Stimulated activated CD4-positive, alpha-beta T cell treated with anti-CD3 and anti-CD28 coated beads, Interleukin-2, amount 100 ng/mL, for 48 hours (primary cell): ENCODE measurements around the gene ITPK1.
"Not testable (repeated sequence)": the region's sequence is repeated elsewhere in the genome, so short reads cannot be mapped to it uniquely, and the experiment has no call there.

Source experiments
- DNase-seq, 2 donors: peaks; one replicate each; pipeline ENCODE4 v3.0.0-alpha.2; 2020

Gene ITPK1

DNA sequence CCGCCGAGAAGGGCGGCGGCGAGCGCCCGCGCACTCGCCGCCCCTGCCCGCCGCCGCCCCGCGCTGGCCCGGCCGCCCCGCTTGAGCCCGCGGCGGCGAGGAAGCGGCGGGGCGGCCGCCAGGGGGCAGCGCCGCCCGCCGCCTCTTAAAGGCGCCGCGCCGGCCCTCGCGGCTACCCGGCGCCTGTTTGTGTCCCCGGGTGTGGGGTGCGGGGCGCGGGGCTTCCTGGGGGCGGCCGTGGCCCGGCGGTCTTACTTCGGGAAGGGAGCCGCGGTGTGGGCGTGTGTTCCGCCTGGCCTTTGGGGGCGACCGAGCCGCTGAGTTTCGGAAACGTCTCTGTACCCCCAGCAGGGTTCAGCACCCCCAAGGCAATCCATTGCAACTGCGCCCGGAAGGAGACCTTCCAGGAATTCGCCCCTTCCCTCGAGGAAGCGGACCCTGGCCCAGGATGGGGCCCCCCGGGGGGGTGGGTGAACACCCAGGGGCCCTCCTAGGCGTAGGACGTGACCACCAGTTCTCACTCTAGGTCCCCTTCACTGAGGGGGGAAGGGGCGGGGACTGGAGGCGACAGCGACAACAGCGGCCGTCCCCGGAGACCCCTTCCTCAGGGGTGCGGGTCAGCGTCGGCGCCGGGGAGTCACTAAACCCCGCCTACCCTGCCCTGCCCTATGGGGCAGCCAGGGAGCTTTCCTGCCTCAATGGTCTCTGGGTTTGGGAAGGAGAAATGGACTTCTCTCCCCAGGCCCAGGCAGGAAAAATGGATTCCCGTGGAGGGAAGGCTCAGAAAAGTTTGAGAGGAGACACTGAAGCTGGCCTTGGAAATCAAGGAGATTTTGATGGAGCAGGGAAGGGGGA lies at the start of gene ITPK1:
ITPK1 (minus strand) TSS at position 105 of the 855 bp plus-strand sequence. CDS start 762 bp downstream, outside the sequence.
- DNase-seq = peak; percentile 28 to 56

DNA sequence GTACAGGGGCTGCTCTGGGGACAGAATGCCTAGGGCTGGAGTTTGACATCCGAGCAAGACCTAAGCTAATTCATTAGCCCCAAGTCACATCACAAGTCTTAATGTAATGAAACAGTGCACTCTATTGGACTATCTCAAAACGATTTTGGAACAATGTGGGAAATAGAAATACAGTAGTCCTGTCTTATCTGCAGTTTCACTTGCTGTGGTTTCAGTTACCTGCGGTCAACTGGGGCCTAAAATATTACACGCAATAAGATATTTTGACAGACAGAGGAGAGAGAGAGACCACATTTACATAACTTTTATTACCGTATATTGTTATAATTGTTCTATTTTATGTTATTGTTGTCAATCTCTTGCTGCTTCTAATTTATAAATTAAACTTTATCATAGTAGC lies 47.8 kb upstream of the ITPK1 start:
- no peak for DNase-seq

- no peak for DNase-seq
Observed at GRCh38 chr14:93161411-93161940, 45.8 kb upstream of the ITPK1 start.

DNA sequence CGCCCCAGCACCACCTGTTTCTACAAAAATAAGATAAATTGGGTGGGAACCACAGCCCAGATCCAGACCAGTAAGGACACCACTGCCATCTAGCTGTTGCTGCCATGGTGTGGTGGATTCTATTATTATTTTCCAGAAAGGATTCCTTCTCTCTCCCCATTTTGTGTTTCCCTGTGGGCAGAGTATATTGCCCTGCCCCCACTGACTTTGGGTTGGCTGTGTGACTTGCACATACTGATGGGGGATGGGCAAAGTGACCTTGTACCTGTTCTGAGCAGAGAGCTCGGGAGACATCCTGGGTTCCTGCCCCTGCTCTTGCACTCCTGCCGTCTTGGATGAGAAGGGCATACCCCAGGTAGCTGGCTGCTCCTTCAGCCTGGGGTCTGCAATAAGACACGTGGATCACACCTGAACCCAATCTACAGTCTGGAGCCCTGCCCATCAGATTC lies 44.7 kb upstream of the ITPK1 start:
- no peak for DNase-seq

- DNase-seq = not testable (repeated sequence)
Observed at GRCh38 chr14:93159625-93160352, 44.1 kb upstream of the ITPK1 start.

DNA sequence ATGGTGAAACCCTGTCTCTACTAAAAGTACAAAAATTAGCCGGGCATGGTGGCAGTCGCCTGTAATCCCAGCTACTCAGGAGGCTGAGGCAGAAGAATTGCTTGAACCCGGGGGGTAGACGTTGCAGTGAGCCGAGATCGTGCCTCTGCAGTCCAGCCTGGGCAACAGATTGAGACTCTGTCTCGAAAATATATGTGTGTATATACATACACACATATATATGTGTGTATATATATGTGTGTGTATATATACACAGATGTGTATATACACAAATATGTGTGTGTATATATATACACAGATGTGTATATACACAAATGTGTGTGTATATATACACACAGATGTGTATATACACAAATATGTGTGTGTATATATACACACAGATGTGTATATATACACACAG lies 42.6 kb upstream of the ITPK1 start:
- DNase-seq = not testable (repeated sequence)

DNA sequence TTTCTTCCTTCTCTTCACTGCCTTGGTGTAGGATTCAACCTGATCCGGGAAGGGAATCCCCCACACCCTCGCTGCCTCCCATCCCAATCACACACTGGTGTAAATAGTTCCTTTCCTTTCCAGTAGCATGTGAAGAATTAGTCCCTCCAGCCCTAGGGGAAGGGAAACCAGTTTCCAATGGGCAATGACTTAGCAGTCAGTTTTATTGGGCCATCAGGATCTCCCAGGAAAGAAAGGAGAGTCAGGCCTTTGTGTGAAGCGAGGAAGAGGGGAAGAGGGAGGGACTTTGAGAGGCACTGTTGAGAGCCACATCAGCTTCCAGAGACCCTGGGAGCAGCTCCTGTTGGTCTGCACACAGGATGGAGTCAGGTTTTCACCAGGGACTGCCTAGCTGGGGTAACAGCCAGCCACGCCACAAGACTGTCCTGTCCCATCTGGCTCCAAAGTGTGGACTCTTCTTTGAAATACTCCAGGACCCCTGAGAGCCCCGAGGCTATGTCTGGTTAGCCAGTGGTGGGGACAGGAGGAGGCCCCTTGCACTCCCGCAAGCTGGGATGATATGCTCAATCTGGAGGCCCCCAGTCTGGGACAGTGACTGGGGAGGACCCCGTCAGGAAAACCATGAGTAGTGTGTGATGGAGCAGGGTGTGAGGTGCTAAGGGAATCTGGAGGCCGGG lies 41.1 kb upstream of the ITPK1 start:
- no peak for DNase-seq

- DNase-seq = no peak
Observed at GRCh38 chr14:93155667-93156066, 39.9 kb upstream of the ITPK1 start.

DNA sequence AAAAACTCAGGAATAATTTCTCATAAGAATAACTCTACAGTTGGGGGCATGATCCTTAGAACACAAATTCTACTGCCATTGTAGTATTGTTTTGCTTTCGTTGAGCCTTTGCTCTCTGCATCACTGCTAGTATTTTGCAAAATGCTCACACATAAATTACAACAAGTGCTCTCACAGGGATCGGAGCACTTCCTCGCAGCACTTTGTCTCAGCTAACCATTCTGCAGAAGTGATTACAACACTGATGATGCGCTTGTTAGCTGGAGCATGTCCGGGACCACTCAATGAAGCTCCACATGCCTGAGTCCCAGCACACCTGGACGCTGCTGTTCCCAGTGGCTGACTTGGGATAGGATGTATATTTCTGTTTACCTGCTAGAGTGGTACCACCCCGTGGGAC lies 37.4 kb upstream of the ITPK1 start:
- no peak for DNase-seq

- no peak for DNase-seq
Observed at GRCh38 chr14:93150227-93151208, 34.8 kb upstream of the ITPK1 start.

GRCh38 chr14:93148979-93149378 lies 33.3 kb upstream of the ITPK1 start:
- DNase-seq = no peak

DNA sequence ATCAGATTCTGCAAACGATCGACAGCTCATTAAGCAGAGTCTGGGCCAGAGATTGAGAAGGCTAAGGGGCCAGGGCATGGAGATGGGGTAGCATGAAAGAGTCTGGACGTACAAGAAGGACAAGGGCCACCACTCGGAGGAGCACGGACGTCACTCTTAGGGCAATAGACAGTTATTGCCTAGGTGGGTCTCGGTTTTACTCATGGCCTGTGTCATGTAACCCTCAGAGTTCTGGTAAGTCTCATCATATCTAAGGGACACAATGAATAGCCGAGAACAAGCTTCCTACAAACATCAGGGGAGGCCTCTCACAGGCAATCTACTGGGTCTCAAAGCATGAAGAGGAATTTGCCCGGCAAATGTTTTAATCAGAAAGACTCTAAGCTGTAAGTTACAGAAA lies 30.4 kb upstream of the ITPK1 start:
- no peak for DNase-seq

DNA sequence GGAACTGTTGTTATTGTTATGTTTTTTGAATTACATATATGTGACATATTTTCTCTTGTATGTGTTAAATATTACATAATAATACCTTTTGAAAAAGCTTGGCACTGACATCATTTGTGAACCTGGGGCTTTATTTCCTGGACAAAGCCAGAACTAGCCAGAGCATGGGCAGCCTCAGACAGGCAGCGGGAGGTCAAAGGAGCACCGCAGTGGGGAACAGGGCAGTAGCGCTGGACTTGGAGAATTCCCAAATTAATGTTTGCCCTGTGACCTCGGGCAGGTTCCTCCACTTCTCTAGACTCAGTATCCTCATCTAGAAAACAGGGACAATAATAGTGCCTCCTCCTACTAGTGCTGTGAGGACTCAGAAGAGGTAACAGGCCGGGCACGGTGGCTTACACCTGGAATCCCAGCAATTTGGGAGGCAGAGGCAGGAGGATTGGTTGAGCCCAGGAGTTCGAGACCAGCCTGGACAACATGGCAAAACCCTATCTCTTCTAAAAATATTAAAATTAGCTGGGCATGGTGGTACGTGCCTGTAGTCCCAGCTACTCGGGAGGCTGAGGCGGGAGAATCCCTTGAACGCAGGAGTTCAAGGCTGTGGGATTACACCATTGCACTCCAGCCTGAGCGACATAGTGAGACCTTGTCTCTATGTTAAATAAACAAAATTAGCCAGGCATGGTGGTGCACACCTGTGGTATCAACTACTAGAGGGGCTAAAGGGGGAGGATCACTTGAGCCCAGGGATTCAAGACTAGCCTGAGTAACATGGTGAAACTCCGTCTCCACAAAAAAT lies 27.3 kb upstream of the ITPK1 start:
- no peak for DNase-seq

DNA sequence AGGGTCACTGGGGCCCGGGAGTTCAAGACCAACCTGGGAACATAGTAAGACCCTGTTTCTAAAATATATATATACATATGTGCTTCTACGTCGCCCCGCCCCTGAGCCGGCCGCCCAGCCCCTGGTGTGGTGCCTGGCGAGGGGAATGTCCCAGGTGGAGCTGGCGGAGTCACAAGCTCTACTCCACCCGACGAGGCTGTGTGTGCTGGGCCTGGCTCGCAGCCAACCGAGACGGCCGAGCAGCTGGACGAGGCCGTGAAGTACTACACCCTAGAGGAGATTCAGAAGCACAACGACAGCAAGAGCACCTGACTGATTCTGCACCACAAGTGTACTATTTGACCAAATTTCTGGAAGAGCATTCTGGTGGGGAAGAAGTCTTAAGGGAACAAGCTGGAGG lies 22.1 kb upstream of the ITPK1 start:
- DNase-seq = no peak

GRCh38 chr14:93136508-93136907 lies 20.8 kb upstream of the ITPK1 start:
- DNase-seq = not testable (repeated sequence)

GRCh38 chr14:93136009-93136408 lies 20.3 kb upstream of the ITPK1 start:
- no peak for DNase-seq

GRCh38 chr14:93135399-93135798 lies 19.7 kb upstream of the ITPK1 start:
- DNase-seq = no peak

- no peak for DNase-seq
Observed at GRCh38 chr14:93133464-93133863, 17.7 kb upstream of the ITPK1 start.

- no peak for DNase-seq
Observed at GRCh38 chr14:93132472-93133065, 16.8 kb upstream of the ITPK1 start.

DNA sequence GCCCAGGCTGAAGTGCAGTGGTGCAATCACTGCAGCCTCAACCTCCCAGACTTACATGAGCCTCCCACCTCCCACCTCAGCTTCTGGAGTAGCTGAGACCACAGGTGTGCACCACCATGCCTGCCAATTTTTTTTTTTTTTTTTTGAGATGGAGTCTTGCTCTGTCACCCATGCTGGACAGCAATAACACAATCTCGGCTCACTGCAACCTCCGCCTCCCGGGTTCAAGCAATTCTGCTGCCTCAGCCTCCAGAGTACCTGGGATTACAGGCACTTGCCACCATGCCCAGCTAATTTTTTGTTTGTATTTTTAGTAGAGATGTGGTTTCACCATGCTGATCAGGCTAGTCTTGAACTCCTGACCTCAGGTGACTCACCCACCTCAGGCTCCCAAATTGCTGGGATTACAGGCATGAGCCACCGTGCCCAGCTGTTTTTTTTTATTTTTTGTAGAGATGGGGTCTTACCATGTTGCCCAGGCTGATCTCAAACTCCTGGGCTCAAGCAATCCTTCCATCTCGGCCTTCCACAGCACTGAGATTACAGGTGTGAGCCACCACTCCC lies 15.6 kb upstream of the ITPK1 start:
- DNase-seq = not testable (repeated sequence)
